Immature natural killer cell (primary cell): ENCODE measurements around the gene PREX1. TPM values are rescaled to one million over a fixed set of nuclear protein-coding genes. Genes with fewer than 3 reads are reported as not detected.

Experiments
- DNase-seq, 3 donors: peaks; one replicate each; pipeline ENCODE4 v3.0.0; 2022; ENCODE audit warnings: mixed read lengths in 1 of 3
- H3K27ac Mint-ChIP-seq, 6 donors: one replicate each; pipeline ENCODE4 v1.8.0; 2020; ENCODE audit warnings: mixed read lengths in 6 of 6, mild to moderate bottlenecking in 5 of 6, inconsistent platforms in 4 of 6, moderate library complexity in 3 of 6
- H3K27me3 Mint-ChIP-seq, 3 donors: one replicate each; pipeline ENCODE4 v1.8.0; 2020 to 2021; ENCODE audit warnings: low read depth in 3 of 3, mild to moderate bottlenecking in 3 of 3, mixed read lengths in 3 of 3, moderate library complexity in 3 of 3, inconsistent platforms in 1 of 3
- H3K36me3 Mint-ChIP-seq, 3 donors: one replicate each; pipeline ENCODE4 v1.8.0; 2020; ENCODE audit warnings: mixed read lengths in 3 of 3, inconsistent platforms in 2 of 3, mild to moderate bottlenecking in 2 of 3
- H3K4me1 Mint-ChIP-seq, 2 donors: one replicate each; pipeline ENCODE4 v1.8.0; 2020; ENCODE audit warnings: inconsistent platforms in 2 of 2, mild to moderate bottlenecking in 2 of 2, mixed read lengths in 2 of 2, moderate library complexity in 1 of 2
- H3K4me3 Mint-ChIP-seq, 5 donors: one replicate each; pipeline ENCODE4 v1.8.0; 2020; ENCODE audit warnings: mild to moderate bottlenecking in 5 of 5, mixed read lengths in 5 of 5, inconsistent platforms in 3 of 5, moderate library complexity in 3 of 5
- H3K9me3 Mint-ChIP-seq, 6 donors: one replicate each; pipeline ENCODE4 v1.8.0; 2020; ENCODE audit warnings: mild to moderate bottlenecking in 6 of 6, mixed read lengths in 6 of 6, inconsistent platforms in 4 of 6, moderate library complexity in 3 of 6
- polyA plus RNA-seq, 3 donors: library from polyadenylated mRNA; unstranded; fragments of 300-500 nt; fragmentation: Illumina TruSeq; gene quantifications; one replicate each; pipeline ENCODE4 v1.2.3, GENCODE V29; 2021

Gene PREX1
- polyA plus RNA-seq, 3 donors from 2014 or later: 30.5 to 94.3 (median 54.9) TPM

- no peaks in the 10 kb centered on the region for H3K36me3 Mint-ChIP-seq
- H3K4me3 Mint-ChIP-seq: no peak overlapping the region
- no peak overlapping the region for H3K27ac Mint-ChIP-seq
- peaks cover 0 to 2% (median 1%) of the 10 kb centered on the region in 3 donors for H3K27me3 Mint-ChIP-seq
- peaks cover 0 to under 1% of the 10 kb centered on the region in 2 donors for H3K4me1 Mint-ChIP-seq
- DNase-seq: no peak
- H3K9me3 Mint-ChIP-seq: no peaks in the 10 kb centered on the region
These were observed 14.2 kb upstream of the PREX1 start for GRCh38 chr20:48841875-48842529.

GRCh38 chr20:48841196-48841874 is 13.5 kb upstream of the PREX1 start:
- H3K27ac Mint-ChIP-seq: no peak overlapping the region
- peaks cover 0 to 1% (median 1%) of the 10 kb centered on the region in 3 donors for H3K27me3 Mint-ChIP-seq
- no peak for DNase-seq
- H3K36me3 Mint-ChIP-seq: no peaks in the 10 kb centered on the region
- no peaks in the 10 kb centered on the region for H3K9me3 Mint-ChIP-seq
- H3K4me1 Mint-ChIP-seq: peaks cover 0 to 2% of the 10 kb centered on the region in 2 donors
- no peak overlapping the region for H3K4me3 Mint-ChIP-seq

- H3K27ac Mint-ChIP-seq: peak overlapping the region in 1 of 6 donors; percentile 35
- peaks cover 0 to 2% of the 10 kb centered on the region in 2 donors for H3K4me1 Mint-ChIP-seq
- H3K36me3 Mint-ChIP-seq: no peaks in the 10 kb centered on the region
- H3K4me3 Mint-ChIP-seq: no peak overlapping the region
- no peaks in the 10 kb centered on the region for H3K9me3 Mint-ChIP-seq
- no peak for DNase-seq
- H3K27me3 Mint-ChIP-seq: peaks cover 0 to 1% (median 0%) of the 10 kb centered on the region in 3 donors
These were observed 11.5 kb upstream of the PREX1 start for GRCh38 chr20:48839154-48839917.

- H3K4me3 Mint-ChIP-seq: no peak overlapping the region
- H3K36me3 Mint-ChIP-seq: no peaks in the 10 kb centered on the region
- peaks cover 0 to 2% of the 10 kb centered on the region in 2 donors for H3K4me1 Mint-ChIP-seq
- H3K9me3 Mint-ChIP-seq: no peaks in the 10 kb centered on the region
- no peak overlapping the region for H3K27ac Mint-ChIP-seq
- H3K27me3 Mint-ChIP-seq: peaks cover 0 to 3% (median 0%) of the 10 kb centered on the region in 3 donors
- DNase-seq: no peak
These were observed 9.2 kb upstream of the PREX1 start for GRCh38 chr20:48837014-48837413.

- Mint-ChIP-seq H3K27me3 (peaks cover 0 to 2% (median 0%) of the 10 kb centered on the region in 3 donors), H3K4me3 (no peak overlapping the region), H3K36me3 (no peaks in the 10 kb centered on the region), H3K27ac (no peak overlapping the region), H3K9me3 (no peaks in the 10 kb centered on the region), H3K4me1 (peaks cover 0 to 2% of the 10 kb centered on the region in 2 donors)
- no peak for DNase-seq
These were observed 7.6 kb upstream of the PREX1 start for GRCh38 chr20:48835390-48835789.

- peaks cover 4 to 6% of the 10 kb centered on the region in 2 donors for H3K4me1 Mint-ChIP-seq
- H3K27me3 Mint-ChIP-seq: peaks cover 0 to 2% (median 0%) of the 10 kb centered on the region in 3 donors
- no peaks in the 10 kb centered on the region for H3K9me3 Mint-ChIP-seq
- H3K4me3 Mint-ChIP-seq: no peak overlapping the region
- DNase-seq: no peak
- no peaks in the 10 kb centered on the region for H3K36me3 Mint-ChIP-seq
- no peak overlapping the region for H3K27ac Mint-ChIP-seq
These were observed 6.5 kb upstream of the PREX1 start for GRCh38 chr20:48834278-48834677.

GRCh38 chr20:48832405-48832730 is 4.6 kb upstream of the PREX1 start:
- H3K4me1 Mint-ChIP-seq: peaks cover 10 to 14% of the 10 kb centered on the region in 2 donors
- no peak for DNase-seq
- no peaks in the 10 kb centered on the region for H3K9me3 Mint-ChIP-seq
- H3K4me3 Mint-ChIP-seq: no peak overlapping the region
- H3K27ac Mint-ChIP-seq: no peak overlapping the region
- peaks cover 2 to 7% (median 5%) of the 10 kb centered on the region in 3 donors for H3K27me3 Mint-ChIP-seq
- H3K36me3 Mint-ChIP-seq: no peaks in the 10 kb centered on the region

GRCh38 chr20:48831718-48832404 is 4.1 kb upstream of the PREX1 start:
- no peaks in the 10 kb centered on the region for H3K36me3 Mint-ChIP-seq
- no peak overlapping the region for H3K27ac Mint-ChIP-seq
- H3K4me3 Mint-ChIP-seq: no peak overlapping the region
- peaks cover 9 to 14% of the 10 kb centered on the region in 2 donors for H3K4me1 Mint-ChIP-seq
- no peaks in the 10 kb centered on the region for H3K9me3 Mint-ChIP-seq
- no peak for DNase-seq
- H3K27me3 Mint-ChIP-seq: peaks cover 5 to 10% (median 8%) of the 10 kb centered on the region in 3 donors

GRCh38 chr20:48830826-48831318 is 3.1 kb upstream of the PREX1 start:
- H3K4me1 Mint-ChIP-seq: peaks cover 10 to 14% of the 10 kb centered on the region in 2 donors
- no peaks in the 10 kb centered on the region for H3K36me3 Mint-ChIP-seq
- no peaks in the 10 kb centered on the region for H3K9me3 Mint-ChIP-seq
- H3K4me3 Mint-ChIP-seq: no peak overlapping the region
- H3K27ac Mint-ChIP-seq: peak overlapping the region in 1 of 6 donors; percentile 1
- H3K27me3 Mint-ChIP-seq: peaks cover 5 to 12% (median 12%) of the 10 kb centered on the region in 3 donors
- no peak for DNase-seq

GRCh38 chr20:48829940-48830339 is 2.1 kb upstream of the PREX1 start:
- DNase-seq: no peak
- Mint-ChIP-seq H3K4me3 (peak overlapping the region in 1 of 5 donors; percentile 88), H3K9me3 (no peaks in the 10 kb centered on the region), H3K27me3 (peaks cover 5 to 12% (median 12%) of the 10 kb centered on the region in 3 donors), H3K36me3 (peaks cover 0 to 6% (median 0%) of the 10 kb centered on the region in 3 donors), H3K4me1 (peaks cover 10 to 14% of the 10 kb centered on the region in 2 donors), H3K27ac (peak overlapping the region in 1 of 6 donors; percentile 9)

GRCh38 chr20:48828734-48829460 is 1.1 kb upstream of the PREX1 start:
- H3K27ac Mint-ChIP-seq: peak overlapping the region; percentile 82 to 91 (median 85)
- H3K4me1 Mint-ChIP-seq: peaks cover 10 to 14% of the 10 kb centered on the region in 2 donors
- peaks cover 0 to 9% (median 0%) of the 10 kb centered on the region in 3 donors for H3K36me3 Mint-ChIP-seq
- DNase-seq: no peak
- peak overlapping the region; percentile 83 to 89 (median 88) for H3K4me3 Mint-ChIP-seq
- peaks cover 5 to 16% (median 12%) of the 10 kb centered on the region in 3 donors for H3K27me3 Mint-ChIP-seq
- H3K9me3 Mint-ChIP-seq: no peaks in the 10 kb centered on the region

- Mint-ChIP-seq H3K9me3 (no peaks in the 10 kb centered on the region), H3K4me1 (peaks cover 10 to 14% of the 10 kb centered on the region in 2 donors), H3K4me3 (peak overlapping the region; percentile 93 to 99 (median 98)), H3K27ac (peak overlapping the region in 3 of 6 donors; percentile 74 to 99 (median 94)), H3K27me3 (peaks cover 5 to 21% (median 15%) of the 10 kb centered on the region in 3 donors), H3K36me3 (peaks cover 0 to 9% (median 0%) of the 10 kb centered on the region in 3 donors)
- peak; percentile 71 to 73 (median 72) for DNase-seq
These were observed 672 bp downstream of the PREX1 start for GRCh38 chr20:48826883-48827771.
